Measurements from ENCODE around the gene HINT3. TPM values are rescaled to one million over a fixed set of nuclear protein-coding genes. Genes with fewer than 3 reads are reported as not detected.

The HINT3 gene
- total and polyA plus RNA-seq, 2 of the 13 experiments (the other 11 are each of a cell fraction or from before 2014, with no cell fraction given) = 3.1 to 22.8 TPM

DNA sequence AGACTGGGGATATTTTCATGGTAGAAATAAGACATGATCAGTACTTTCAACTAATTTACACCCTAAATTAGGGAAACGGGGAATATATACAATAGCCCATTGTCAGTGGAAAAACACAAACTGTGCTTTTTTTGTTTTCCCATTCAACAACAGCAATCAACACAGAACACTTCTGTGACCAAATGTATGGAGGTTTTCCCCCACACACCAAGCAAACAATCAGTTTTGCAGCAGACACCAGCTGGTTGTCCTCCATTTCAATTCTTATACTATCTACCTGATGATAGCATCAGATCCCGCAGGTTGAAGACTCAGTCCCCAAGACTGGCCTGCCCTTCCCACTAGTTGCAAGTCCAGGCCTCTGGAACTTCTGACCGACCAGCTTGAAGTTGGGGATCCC, 4.5 kb downstream of the HINT3 start:
- no peak overlapping the region for H3K4me2 ChIP-seq (ENCODE audit: low read depth, low read length)
- FAIRE-seq (no peak), DNase-seq (ENCODE audit: low spot score) (no peak), ATAC-seq (no peak)
- peaks cover 38% of the 10 kb centered on the region for H3K79me2 ChIP-seq (ENCODE audit: insufficient read depth, low read length)
- no TSS peak for BruUV-seq (replicated peaks)
- in situ Hi-C loops (cut with HindIII; ENCODE audit: extremely low pct_ligation_motif_present, low pct_unique_long_range_greater_than_20kb) (no loop called here), intact Hi-C loops (cut with micrococcal nuclease; ENCODE audit: unreplicated experiment) (no loop called here)
- TF ChIP-seq ZNF577 (CRISPR knock-in tag; IDR thresholded peaks at IDR 0.05; ENCODE audit: borderline replicate concordance, low read depth) (no peak), GATAD2A (CRISPR knock-in tag; IDR thresholded peaks at IDR 0.05) (no peak), SMYD3 (CRISPR knock-in tag; IDR thresholded peaks at IDR 0.05) (no peak), ZNF468 (CRISPR knock-in tag; IDR thresholded peaks at IDR 0.05) (no peak), ZFP41 (CRISPR knock-in tag; IDR thresholded peaks at IDR 0.05; ENCODE audit: borderline replicate concordance) (no peak), SRSF9 (IDR thresholded peaks at IDR 0.05; ENCODE audit: borderline replicate concordance, insufficient read depth, low read depth, low read length, poor library complexity, severe bottlenecking) (no peak), EEA1 (CRISPR knock-in tag; IDR thresholded peaks at IDR 0.05; ENCODE audit: borderline replicate concordance) (no peak), ZNF331 (CRISPR knock-in tag; IDR thresholded peaks at IDR 0.05) (no peak), NCOR1 (IDR thresholded peaks at IDR 0.05; ENCODE audit: borderline replicate concordance, low read length) (no peak), ZIK1 (CRISPR knock-in tag; IDR thresholded peaks at IDR 0.05; ENCODE audit: borderline replicate concordance, low read depth) (no peak), ONECUT2 (CRISPR knock-in tag; IDR thresholded peaks at IDR 0.05) (no peak)
- TF ChIP-seq, protein P1, sequence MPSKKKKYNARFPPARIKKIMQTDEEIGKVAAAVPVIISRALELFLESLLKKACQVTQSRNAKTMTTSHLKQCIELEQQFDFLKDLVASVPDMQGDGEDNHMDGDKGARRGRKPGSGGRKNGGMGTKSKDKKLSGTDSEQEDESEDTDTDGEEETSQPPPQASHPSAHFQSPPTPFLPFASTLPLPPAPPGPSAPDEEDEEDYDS (CRISPR knock-in tag; IDR thresholded peaks at IDR 0.05) = no peak
- TF ChIP-seq, protein P2, sequence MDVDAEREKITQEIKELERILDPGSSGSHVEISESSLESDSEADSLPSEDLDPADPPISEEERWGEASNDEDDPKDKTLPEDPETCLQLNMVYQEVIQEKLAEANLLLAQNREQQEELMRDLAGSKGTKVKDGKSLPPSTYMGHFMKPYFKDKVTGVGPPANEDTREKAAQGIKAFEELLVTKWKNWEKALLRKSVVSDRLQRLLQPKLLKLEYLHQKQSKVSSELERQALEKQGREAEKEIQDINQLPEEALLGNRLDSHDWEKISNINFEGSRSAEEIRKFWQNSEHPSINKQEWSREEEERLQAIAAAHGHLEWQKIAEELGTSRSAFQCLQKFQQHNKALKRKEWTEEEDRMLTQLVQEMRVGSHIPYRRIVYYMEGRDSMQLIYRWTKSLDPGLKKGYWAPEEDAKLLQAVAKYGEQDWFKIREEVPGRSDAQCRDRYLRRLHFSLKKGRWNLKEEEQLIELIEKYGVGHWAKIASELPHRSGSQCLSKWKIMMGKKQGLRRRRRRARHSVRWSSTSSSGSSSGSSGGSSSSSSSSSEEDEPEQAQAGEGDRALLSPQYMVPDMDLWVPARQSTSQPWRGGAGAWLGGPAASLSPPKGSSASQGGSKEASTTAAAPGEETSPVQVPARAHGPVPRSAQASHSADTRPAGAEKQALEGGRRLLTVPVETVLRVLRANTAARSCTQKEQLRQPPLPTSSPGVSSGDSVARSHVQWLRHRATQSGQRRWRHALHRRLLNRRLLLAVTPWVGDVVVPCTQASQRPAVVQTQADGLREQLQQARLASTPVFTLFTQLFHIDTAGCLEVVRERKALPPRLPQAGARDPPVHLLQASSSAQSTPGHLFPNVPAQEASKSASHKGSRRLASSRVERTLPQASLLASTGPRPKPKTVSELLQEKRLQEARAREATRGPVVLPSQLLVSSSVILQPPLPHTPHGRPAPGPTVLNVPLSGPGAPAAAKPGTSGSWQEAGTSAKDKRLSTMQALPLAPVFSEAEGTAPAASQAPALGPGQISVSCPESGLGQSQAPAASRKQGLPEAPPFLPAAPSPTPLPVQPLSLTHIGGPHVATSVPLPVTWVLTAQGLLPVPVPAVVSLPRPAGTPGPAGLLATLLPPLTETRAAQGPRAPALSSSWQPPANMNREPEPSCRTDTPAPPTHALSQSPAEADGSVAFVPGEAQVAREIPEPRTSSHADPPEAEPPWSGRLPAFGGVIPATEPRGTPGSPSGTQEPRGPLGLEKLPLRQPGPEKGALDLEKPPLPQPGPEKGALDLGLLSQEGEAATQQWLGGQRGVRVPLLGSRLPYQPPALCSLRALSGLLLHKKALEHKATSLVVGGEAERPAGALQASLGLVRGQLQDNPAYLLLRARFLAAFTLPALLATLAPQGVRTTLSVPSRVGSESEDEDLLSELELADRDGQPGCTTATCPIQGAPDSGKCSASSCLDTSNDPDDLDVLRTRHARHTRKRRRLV (CRISPR knock-in tag; IDR thresholded peaks at IDR 0.05) = no peak
- TF ChIP-seq, protein P3, sequence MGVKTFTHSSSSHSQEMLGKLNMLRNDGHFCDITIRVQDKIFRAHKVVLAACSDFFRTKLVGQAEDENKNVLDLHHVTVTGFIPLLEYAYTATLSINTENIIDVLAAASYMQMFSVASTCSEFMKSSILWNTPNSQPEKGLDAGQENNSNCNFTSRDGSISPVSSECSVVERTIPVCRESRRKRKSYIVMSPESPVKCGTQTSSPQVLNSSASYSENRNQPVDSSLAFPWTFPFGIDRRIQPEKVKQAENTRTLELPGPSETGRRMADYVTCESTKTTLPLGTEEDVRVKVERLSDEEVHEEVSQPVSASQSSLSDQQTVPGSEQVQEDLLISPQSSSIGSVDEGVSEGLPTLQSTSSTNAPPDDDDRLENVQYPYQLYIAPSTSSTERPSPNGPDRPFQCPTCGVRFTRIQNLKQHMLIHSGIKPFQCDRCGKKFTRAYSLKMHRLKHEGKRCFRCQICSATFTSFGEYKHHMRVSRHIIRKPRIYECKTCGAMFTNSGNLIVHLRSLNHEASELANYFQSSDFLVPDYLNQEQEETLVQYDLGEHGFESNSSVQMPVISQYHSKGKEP (CRISPR knock-in tag; IDR thresholded peaks at IDR 0.05) = no peak
- H3K27ac ChIP-seq (ENCODE audit: extremely low read length, insufficient read depth, low read length) = no peak overlapping the region
- H2AFZ ChIP-seq (ENCODE audit: low read length) = no peak overlapping the region
- H3K4me1 ChIP-seq (ENCODE audit: insufficient read depth, low read length) = peaks cover 35% of the 10 kb centered on the region
- no peaks in the 10 kb centered on the region for H3K9me3 ChIP-seq (ENCODE audit: low read length)
- no peaks in the 10 kb centered on the region for H4K20me1 ChIP-seq (ENCODE audit: insufficient read depth, low read length)
- no peaks in the 10 kb centered on the region; a peak in 1 of 5 replicates for H3K27me3 ChIP-seq (ENCODE audit: control insufficient read depth in 1 of 2, insufficient read depth in 2 of 2, low read length in 2 of 2)
- peaks cover 0 to 8% of the 10 kb centered on the region in 2 experiments; a peak in 1 of 5 replicates for H3K36me3 ChIP-seq (replicated peaks in 1 of 2; ENCODE audit: control insufficient read depth in 1 of 2, insufficient read depth in 2 of 2, low read length in 2 of 2)
- WGBS (ENCODE audit: low lambda C conversion rate) = 91% methylated on average over 3 of the region's 3 CpGs
- no peak overlapping the region for H3K9ac ChIP-seq (ENCODE audit: insufficient read depth, low read depth, low read length)
- POLR2A ChIA-PET = interaction anchor here (1.4 kb wide), 1 partner anchor 25 kb away, joined by 3 read pairs; the partner anchor contains the start of gene TRMT11
- CTCF ChIA-PET (ENCODE audit: low intra/inter-chr PET ratio, low total read pairs) = no interaction called here
- no peak overlapping the region for H3K4me3 ChIP-seq (replicated peaks in 1 of 3; ENCODE audit: insufficient read depth in 1 of 3, low read depth in 2 of 3, low read length in 3 of 3)
